Measurements from ENCODE around the gene ZNF423.

DNA sequence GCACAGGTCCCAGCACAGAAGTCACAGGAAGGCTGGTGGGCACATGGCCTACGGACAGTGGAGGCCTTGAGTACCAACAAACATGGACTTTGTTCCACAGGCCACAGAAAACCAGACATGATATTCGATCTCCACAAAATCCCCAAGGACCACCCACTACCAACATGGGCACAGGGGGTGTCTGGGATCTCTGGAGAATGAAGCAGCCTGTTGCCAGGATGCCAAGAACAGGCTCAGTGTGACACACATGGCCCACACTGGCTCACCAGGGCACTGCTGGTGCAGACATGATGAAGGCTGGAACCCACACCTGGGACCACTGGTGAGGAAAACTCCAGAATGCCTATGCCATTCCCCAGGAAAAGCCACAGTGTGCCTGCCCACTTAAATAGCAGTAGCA lies 362.1 kb downstream of the ZNF423 start:
- TF ChIP-seq, protein P1, sequence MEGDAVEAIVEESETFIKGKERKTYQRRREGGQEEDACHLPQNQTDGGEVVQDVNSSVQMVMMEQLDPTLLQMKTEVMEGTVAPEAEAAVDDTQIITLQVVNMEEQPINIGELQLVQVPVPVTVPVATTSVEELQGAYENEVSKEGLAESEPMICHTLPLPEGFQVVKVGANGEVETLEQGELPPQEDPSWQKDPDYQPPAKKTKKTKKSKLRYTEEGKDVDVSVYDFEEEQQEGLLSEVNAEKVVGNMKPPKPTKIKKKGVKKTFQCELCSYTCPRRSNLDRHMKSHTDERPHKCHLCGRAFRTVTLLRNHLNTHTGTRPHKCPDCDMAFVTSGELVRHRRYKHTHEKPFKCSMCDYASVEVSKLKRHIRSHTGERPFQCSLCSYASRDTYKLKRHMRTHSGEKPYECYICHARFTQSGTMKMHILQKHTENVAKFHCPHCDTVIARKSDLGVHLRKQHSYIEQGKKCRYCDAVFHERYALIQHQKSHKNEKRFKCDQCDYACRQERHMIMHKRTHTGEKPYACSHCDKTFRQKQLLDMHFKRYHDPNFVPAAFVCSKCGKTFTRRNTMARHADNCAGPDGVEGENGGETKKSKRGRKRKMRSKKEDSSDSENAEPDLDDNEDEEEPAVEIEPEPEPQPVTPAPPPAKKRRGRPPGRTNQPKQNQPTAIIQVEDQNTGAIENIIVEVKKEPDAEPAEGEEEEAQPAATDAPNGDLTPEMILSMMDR (IDR thresholded peaks at IDR 0.05; ENCODE audit: low read length) = no peak
- no peak for TF ChIP-seq EZH2 (IDR thresholded peaks at IDR 0.05; ENCODE audit: borderline replicate concordance, low read length)
